HepG2 (cell line): ENCODE results near the gene ADIPOR2.

ENCODE experiments used
- CREB1 ChIP-seq, 2 experiments: fragments of 450-650 bp in 1 of 2; IDR thresholded peaks; 2 replicates each; pipeline ENCODE4 v1.6.1; 2016 to 2017; ENCODE audit warnings: control low read depth in 1 of 2, mild to moderate bottlenecking in 1 of 2, missing compliant biosample characterization in 1 of 2, missing genetic modification characterization in 1 of 2
- ELK4 ChIP-seq: sonication (generic); formaldehyde crosslinking; IDR thresholded peaks from 2 replicates; pipeline ENCODE4 v1.9.0; 2021; ENCODE audit warnings: missing genetic modification reagents, borderline replicate concordance
- ETV6 ChIP-seq: sonication (generic); formaldehyde crosslinking; conservative IDR thresholded peaks from 2 replicates; pipeline ENCODE4 v1.4.0; 2020; ENCODE audit warnings: missing genetic modification reagents
- FOXP4 ChIP-seq: sonication (generic); formaldehyde crosslinking; IDR thresholded peaks from 2 replicates; pipeline ENCODE4 v1.4.0; 2020; ENCODE audit warnings: missing genetic modification reagents
- HDAC6 ChIP-seq: fragments of 200-600 bp; sonication (generic); IDR thresholded peaks from 2 replicates; pipeline ENCODE4 v1.7.0; 2017; ENCODE audit warnings: mild to moderate bottlenecking, antibody characterized with exemption, low read length, low read depth
- HOMEZ ChIP-seq: IDR thresholded peaks from 2 replicates; pipeline ENCODE4 v1.6.1; 2016; ENCODE audit warnings: low read depth
- KLF9 ChIP-seq: IDR thresholded peaks from 2 replicates; pipeline ENCODE4 v1.6.1; 2016; ENCODE audit warnings: low read depth
- POLR2A ChIP-seq, 2 experiments: IDR thresholded peaks; 2 replicates each; pipeline ENCODE4 v1.6.1; 2011; ENCODE audit warnings: low read depth in 2 of 2, low read length in 2 of 2, mild to moderate bottlenecking in 1 of 2, moderate library complexity in 1 of 2; ENCODE audit not compliant: insufficient read depth in 1 of 2
- POLR2AphosphoS5 ChIP-seq: IDR thresholded peaks from 2 replicates; pipeline ENCODE4 v1.6.1; 2012; ENCODE audit warnings: low read depth, low read length
- SP1 ChIP-seq, 2 experiments: fragments of 450-650 bp in 1 of 2; sonication (generic) in 1 of 2; formaldehyde crosslinking in 1 of 2; IDR thresholded peaks; 2 replicates each; pipeline versions ENCODE4 v1.4.0 to v1.6.1; 2016 to 2020; ENCODE audit warnings: missing genetic modification reagents in 1 of 2
- YY1 ChIP-seq: IDR thresholded peaks from 2 replicates; pipeline ENCODE4 v1.6.1; 2011; ENCODE audit warnings: low read length, low read depth, moderate library complexity, mild to moderate bottlenecking; ENCODE audit not compliant: insufficient read depth, insufficient replicate concordance
- ZNF883 ChIP-seq: sonication (generic); formaldehyde crosslinking; IDR thresholded peaks from 2 replicates; pipeline ENCODE4 v1.5.1; 2020; ENCODE audit warnings: mild to moderate bottlenecking, missing genetic modification reagents; ENCODE audit errors: not compliant biosample characterization
- TF ChIP-seq, protein P1 (sequence below): sonication (generic); formaldehyde crosslinking; IDR thresholded peaks from 2 replicates; pipeline ENCODE4 v1.5.0; 2020; ENCODE audit warnings: mild to moderate bottlenecking, missing genetic modification reagents, moderate library complexity
- TF ChIP-seq, protein P2 (sequence below): sonication (generic); formaldehyde crosslinking; IDR thresholded peaks from 2 replicates; pipeline ENCODE4 v1.4.0; 2020; ENCODE audit warnings: missing genetic modification reagents, mild to moderate bottlenecking, borderline replicate concordance

- TF ChIP-seq ELK4 (CRISPR knock-in tag): no peak
- TF ChIP-seq CREB1 (IDR thresholded peaks at IDR 0.05): no peak
- TF ChIP-seq CREB1 (CRISPR knock-in tag; IDR thresholded peaks at IDR 0.05): no peak
- no peak for TF ChIP-seq SP1 (IDR thresholded peaks at IDR 0.05)
- TF ChIP-seq SP1 (CRISPR knock-in tag; IDR thresholded peaks at IDR 0.05): no peak
- no peak for TF ChIP-seq HOMEZ (CRISPR knock-in tag)
- no peak for TF ChIP-seq YY1
- TF ChIP-seq, protein P1, sequence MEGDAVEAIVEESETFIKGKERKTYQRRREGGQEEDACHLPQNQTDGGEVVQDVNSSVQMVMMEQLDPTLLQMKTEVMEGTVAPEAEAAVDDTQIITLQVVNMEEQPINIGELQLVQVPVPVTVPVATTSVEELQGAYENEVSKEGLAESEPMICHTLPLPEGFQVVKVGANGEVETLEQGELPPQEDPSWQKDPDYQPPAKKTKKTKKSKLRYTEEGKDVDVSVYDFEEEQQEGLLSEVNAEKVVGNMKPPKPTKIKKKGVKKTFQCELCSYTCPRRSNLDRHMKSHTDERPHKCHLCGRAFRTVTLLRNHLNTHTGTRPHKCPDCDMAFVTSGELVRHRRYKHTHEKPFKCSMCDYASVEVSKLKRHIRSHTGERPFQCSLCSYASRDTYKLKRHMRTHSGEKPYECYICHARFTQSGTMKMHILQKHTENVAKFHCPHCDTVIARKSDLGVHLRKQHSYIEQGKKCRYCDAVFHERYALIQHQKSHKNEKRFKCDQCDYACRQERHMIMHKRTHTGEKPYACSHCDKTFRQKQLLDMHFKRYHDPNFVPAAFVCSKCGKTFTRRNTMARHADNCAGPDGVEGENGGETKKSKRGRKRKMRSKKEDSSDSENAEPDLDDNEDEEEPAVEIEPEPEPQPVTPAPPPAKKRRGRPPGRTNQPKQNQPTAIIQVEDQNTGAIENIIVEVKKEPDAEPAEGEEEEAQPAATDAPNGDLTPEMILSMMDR (CRISPR knock-in tag): no peak
- TF ChIP-seq POLR2AphosphoS5: no peak
- no peak for TF ChIP-seq POLR2A (IDR thresholded peaks at IDR 0.05; ENCODE audit: insufficient read depth in 1 of 2, low read depth in 2 of 2, low read length in 2 of 2)
- TF ChIP-seq, protein P2, sequence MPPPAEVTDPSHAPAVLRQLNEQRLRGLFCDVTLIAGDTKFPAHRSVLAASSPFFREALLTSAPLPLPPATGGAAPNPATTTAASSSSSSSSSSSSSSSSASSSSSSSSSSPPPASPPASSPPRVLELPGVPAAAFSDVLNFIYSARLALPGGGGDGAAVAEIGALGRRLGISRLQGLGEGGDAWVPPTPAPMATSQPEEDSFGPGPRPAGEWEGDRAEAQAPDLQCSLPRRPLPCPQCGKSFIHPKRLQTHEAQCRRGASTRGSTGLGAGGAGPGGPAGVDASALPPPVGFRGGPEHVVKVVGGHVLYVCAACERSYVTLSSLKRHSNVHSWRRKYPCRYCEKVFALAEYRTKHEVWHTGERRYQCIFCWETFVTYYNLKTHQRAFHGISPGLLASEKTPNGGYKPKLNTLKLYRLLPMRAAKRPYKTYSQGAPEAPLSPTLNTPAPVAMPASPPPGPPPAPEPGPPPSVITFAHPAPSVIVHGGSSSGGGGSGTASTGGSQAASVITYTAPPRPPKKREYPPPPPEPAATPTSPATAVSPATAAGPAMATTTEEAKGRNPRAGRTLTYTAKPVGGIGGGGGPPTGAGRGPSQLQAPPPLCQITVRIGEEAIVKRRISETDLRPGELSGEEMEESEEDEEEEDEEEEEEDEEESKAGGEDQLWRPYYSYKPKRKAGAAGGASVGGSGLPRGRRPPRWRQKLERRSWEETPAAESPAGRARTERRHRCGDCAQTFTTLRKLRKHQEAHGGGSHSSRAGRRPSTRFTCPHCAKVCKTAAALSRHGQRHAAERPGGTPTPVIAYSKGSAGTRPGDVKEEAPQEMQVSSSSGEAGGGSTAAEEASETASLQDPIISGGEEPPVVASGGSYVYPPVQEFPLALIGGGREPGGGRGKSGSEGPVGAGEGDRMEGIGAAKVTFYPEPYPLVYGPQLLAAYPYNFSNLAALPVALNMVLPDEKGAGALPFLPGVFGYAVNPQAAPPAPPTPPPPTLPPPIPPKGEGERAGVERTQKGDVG: no peak
- no peak for TF ChIP-seq ETV6 (CRISPR knock-in tag)
- TF ChIP-seq HDAC6: no peak
- no peak for TF ChIP-seq KLF9 (CRISPR knock-in tag)
- TF ChIP-seq FOXP4 (CRISPR knock-in tag): no peak
- no peak for TF ChIP-seq ZNF883 (CRISPR knock-in tag)
Measured at GRCh38 chr12:1705774-1706631, 15.1 kb downstream of the ADIPOR2 start.
